Mucosa of stomach (tissue), 1 donor: ENCODE data around the gene C9orf78.

Experiments
- H3K27me3 ChIP-seq: one replicate; pipeline ENCODE4 v1.7.0; 2013; ENCODE audit warnings: mild to moderate bottlenecking, low read length; ENCODE audit not compliant: control insufficient read depth, insufficient read depth
- H3K36me3 ChIP-seq: one replicate; pipeline ENCODE4 v1.7.0; 2013; ENCODE audit warnings: low read length; ENCODE audit not compliant: control insufficient read depth, insufficient read depth
- H3K4me1 ChIP-seq: one replicate; pipeline ENCODE4 v1.7.0; 2013; ENCODE audit warnings: mild to moderate bottlenecking, low read length; ENCODE audit not compliant: control insufficient read depth, insufficient read depth
- H3K4me3 ChIP-seq: one replicate; pipeline ENCODE4 v1.7.0; 2013; ENCODE audit warnings: low read length
- H3K9ac ChIP-seq: one replicate; pipeline ENCODE4 v1.7.0; 2013; ENCODE audit warnings: mild to moderate bottlenecking, low read length, moderate library complexity
- H3K9me3 ChIP-seq: one replicate; pipeline ENCODE4 v1.7.0; 2013; ENCODE audit warnings: mild to moderate bottlenecking, low read length, moderate library complexity; ENCODE audit not compliant: control insufficient read depth
- donor health status: Pancreatic carcinoma.

Gene C9orf78

DNA sequence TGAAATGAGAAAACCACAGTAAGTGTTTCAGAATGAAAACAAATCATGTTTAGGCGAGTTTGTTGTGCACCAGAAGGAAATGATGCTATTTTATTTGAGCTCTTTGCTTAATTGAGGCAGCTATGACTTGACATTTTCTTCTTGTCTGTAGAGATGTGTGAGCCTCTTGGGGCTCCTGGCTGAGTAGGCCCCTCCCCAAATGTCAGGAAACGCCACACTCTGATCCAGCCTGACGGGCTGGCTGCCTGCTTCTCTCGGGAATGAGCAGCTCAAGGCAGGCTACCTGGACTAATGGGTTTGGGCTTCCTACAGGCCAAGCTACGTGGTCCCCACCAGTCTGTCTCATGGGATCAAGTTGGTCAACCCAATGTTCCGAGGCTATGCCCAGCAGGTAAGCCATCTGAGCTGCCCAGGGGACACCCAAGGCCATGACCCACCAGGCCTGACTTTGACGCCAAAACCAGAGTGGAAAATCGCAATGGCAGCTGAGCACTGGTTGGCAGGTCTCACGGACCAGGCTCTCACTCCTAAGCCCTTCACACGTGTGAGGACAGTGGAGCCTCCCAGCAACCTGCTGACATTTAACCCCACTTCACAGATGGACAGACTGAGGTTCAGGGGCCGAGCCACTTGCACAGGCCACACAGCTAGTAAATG is 30.0 kb upstream of the C9orf78 start:
- no peaks in the 10 kb centered on the region for H3K4me1 ChIP-seq
- no peaks in the 10 kb centered on the region for H3K9me3 ChIP-seq
- no peak overlapping the region for H3K4me3 ChIP-seq
- no peaks in the 10 kb centered on the region for H3K27me3 ChIP-seq
- no peak overlapping the region for H3K9ac ChIP-seq
- H3K36me3 ChIP-seq: peaks cover 15% of the 10 kb centered on the region

DNA sequence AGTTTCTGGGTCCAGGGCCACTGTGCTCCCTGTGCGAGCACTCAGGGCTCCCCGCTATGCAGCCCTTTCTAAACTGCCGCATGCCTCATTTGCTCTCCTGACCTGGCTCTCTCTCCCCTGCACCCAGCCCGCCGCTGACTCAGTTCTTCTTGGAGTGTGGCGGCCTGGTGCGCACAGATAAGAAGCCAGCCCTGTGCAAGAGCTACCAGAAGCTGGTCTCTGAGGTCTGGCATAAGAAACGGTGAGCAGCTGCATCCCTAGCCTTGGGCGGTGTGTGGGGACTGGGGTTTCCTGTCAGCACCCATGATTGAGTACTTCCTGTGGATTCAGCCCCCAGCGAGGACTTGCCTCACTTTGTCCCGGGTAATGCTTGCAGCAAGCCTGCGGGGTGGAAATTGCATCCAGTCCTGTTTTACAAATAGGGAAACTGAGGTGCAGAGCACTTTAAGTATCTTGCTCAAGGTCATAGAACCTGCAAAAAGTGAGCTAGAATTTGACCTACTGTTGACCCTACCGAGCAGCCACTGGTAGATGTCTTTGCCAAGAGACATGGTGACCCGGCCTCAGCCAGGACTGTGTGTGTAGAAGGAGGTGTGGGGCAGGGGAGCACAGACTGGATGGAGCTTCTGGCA is 28.1 kb upstream of the C9orf78 start:
- H3K9me3 ChIP-seq: no peaks in the 10 kb centered on the region
- no peaks in the 10 kb centered on the region for H3K27me3 ChIP-seq
- no peak overlapping the region for H3K9ac ChIP-seq
- H3K4me1 ChIP-seq: no peaks in the 10 kb centered on the region
- no peak overlapping the region for H3K4me3 ChIP-seq
- H3K36me3 ChIP-seq: peaks cover 21% of the 10 kb centered on the region

DNA sequence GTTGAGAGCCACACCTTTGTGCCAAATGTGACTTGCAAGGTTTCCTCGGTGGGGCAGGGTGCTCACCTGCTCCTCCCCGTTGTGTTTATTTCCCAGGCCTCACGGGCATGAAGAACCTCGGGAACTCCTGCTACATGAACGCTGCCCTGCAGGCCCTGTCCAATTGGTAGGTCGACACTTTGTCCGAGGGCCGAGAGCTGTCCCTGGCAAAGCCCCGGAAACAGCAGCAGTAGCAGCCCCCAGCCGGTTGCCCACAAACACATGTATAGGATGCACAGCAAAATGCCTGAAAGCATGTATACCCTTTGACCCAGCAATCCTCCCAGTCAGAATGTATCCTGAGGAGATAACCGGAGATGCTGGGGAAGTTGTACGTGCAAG is 26.4 kb upstream of the C9orf78 start:
- Histone ChIP-seq H3K9me3 (no peaks in the 10 kb centered on the region), H3K27me3 (no peaks in the 10 kb centered on the region), H3K4me1 (no peaks in the 10 kb centered on the region), H3K4me3 (no peak overlapping the region), H3K36me3 (peaks cover 25% of the 10 kb centered on the region), H3K9ac (no peak overlapping the region)

- no peak overlapping the region for H3K4me3 ChIP-seq
- H3K9me3 ChIP-seq: no peaks in the 10 kb centered on the region
- peaks cover 25% of the 10 kb centered on the region for H3K36me3 ChIP-seq
- no peaks in the 10 kb centered on the region for H3K4me1 ChIP-seq
- no peak overlapping the region for H3K9ac ChIP-seq
- H3K27me3 ChIP-seq: no peaks in the 10 kb centered on the region
These were observed 25.8 kb upstream of the C9orf78 start for GRCh38 chr9:129860653-129861446.

DNA sequence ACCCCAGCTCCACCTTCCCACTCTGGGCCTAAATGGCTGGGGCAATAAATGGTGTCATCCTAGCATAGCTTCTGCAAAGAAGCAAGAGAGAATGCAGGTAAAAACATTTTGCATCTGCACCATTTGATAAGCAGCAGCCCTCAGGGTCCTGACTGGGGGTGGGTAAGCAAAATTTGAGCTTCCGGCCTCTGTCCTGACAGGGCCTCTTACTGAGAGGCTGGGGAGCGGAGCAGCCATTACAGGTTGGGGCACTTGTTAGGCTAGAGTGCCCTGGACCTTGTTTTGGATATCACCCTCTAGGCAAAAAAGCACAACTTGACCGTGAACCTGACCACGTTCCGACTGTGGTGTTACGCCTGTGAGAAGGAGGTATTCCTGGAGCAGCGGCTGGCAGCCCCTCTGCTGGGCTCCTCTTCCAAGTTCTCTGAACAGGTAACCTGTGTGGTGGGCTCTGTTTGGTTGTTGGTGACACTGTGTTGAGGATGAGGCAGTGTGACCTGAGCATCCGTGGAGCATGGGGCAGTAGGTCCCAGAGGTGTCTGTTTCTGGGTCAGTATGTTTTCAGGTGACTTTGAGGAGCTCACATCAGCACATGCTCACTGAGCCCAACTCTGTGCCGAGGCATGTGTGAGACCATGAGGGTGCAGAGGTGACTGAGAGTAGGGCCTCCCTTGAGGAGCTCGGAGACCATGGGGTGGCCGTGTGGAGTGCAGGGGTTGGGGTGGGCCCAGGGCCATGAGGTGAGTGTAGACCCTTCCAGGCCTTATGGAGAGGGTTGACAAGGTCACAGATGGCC is 23.3 kb upstream of the C9orf78 start:
- no peak overlapping the region for H3K4me3 ChIP-seq
- H3K27me3 ChIP-seq: no peaks in the 10 kb centered on the region
- no peak overlapping the region for H3K9ac ChIP-seq
- no peaks in the 10 kb centered on the region for H3K9me3 ChIP-seq
- no peaks in the 10 kb centered on the region for H3K4me1 ChIP-seq
- peaks cover 31% of the 10 kb centered on the region for H3K36me3 ChIP-seq

GRCh38 chr9:129857207-129857606 is 22.1 kb upstream of the C9orf78 start:
- H3K9ac ChIP-seq: no peak overlapping the region
- H3K4me3 ChIP-seq: no peak overlapping the region
- H3K27me3 ChIP-seq: no peaks in the 10 kb centered on the region
- peaks cover 31% of the 10 kb centered on the region for H3K36me3 ChIP-seq
- peaks cover 7% of the 10 kb centered on the region for H3K4me1 ChIP-seq
- H3K9me3 ChIP-seq: no peaks in the 10 kb centered on the region

GRCh38 chr9:129854588-129855110 is 19.6 kb upstream of the C9orf78 start:
- Histone ChIP-seq H3K27me3 (no peaks in the 10 kb centered on the region), H3K4me3 (no peak overlapping the region), H3K9me3 (no peaks in the 10 kb centered on the region), H3K9ac (no peak overlapping the region), H3K36me3 (peaks cover 27% of the 10 kb centered on the region), H3K4me1 (peaks cover 8% of the 10 kb centered on the region)

DNA sequence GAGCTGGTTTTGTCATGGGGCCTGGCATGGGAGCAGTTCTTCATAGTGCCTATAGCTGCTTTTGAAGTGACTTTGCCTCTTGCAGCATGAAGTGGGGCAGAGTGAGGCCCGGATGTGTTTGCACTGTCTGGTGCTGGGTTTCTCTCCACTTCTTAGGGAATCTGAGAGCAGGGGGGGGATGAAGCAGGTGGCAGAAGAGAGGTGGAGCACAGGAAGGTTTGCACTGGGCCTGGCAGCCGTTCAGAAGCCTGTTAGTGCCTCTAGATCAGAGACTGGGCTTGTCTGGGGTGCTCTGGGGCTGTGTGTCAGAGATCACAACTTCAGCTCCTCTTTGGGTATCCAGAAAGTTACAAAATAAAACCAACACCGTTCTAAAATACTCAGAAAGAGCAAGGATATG is 18.5 kb upstream of the C9orf78 start:
- Histone ChIP-seq H3K27me3 (no peaks in the 10 kb centered on the region), H3K36me3 (peaks cover 23% of the 10 kb centered on the region), H3K9ac (no peak overlapping the region), H3K4me1 (peaks cover 8% of the 10 kb centered on the region), H3K9me3 (no peaks in the 10 kb centered on the region), H3K4me3 (no peak overlapping the region)

- H3K4me3 ChIP-seq: no peak overlapping the region
- H3K9ac ChIP-seq: no peak overlapping the region
- H3K27me3 ChIP-seq: no peaks in the 10 kb centered on the region
- H3K4me1 ChIP-seq: peaks cover 8% of the 10 kb centered on the region
- no peaks in the 10 kb centered on the region for H3K9me3 ChIP-seq
- peaks cover 16% of the 10 kb centered on the region for H3K36me3 ChIP-seq
These were observed 17.5 kb upstream of the C9orf78 start for GRCh38 chr9:129852579-129852978.

- Histone ChIP-seq H3K4me1 (peaks cover 8% of the 10 kb centered on the region), H3K9ac (no peak overlapping the region), H3K9me3 (no peaks in the 10 kb centered on the region), H3K27me3 (no peaks in the 10 kb centered on the region), H3K4me3 (no peak overlapping the region), H3K36me3 (peaks cover 16% of the 10 kb centered on the region)
These were observed 16.7 kb upstream of the C9orf78 start for GRCh38 chr9:129851821-129852220.

DNA sequence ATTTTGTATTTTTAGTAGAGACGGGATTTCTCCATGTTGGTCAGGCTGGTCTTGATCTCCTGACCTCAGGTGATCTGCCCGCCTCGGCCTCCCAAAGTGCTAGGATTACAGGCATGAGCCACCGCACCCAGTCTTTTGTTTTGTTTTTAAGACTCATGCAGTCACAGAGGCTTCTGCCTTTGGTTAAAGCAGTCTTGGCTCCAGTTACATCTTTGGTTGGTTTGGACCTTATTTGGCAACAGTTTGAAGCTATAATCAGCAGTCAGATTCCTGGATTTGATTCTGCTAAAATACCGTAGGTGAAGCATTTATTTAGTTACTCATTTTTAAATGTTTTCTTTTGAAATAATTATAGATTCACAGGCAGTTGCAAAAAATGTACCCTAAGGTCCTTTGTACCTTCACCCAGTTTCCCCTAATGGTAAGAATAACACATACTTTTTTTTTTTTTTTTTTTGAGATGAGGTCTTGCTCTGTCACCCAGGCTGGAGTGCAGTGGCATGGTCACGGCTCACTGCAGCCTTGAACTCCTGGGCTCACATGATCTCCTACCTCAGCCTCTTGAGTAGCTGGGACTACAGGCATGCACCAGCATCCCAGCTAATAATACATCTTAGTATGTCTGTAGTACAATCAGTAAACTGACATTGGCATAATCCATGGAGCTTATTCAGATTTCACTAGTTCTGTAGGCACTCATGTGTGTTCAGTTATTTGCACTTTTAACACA is 15.9 kb upstream of the C9orf78 start:
- H3K4me3 ChIP-seq: no peak overlapping the region
- no peak overlapping the region for H3K9ac ChIP-seq
- peaks cover 8% of the 10 kb centered on the region for H3K4me1 ChIP-seq
- no peaks in the 10 kb centered on the region for H3K27me3 ChIP-seq
- peaks cover 11% of the 10 kb centered on the region for H3K36me3 ChIP-seq
- no peaks in the 10 kb centered on the region for H3K9me3 ChIP-seq
